AG04449 (cell line): ENCODE data around the gene SP4.

ENCODE experiments used
- CTCF ChIA-PET: fragments of 350-600 bp; formaldehyde crosslinking; extraction: SDS; loops from one replicate; lab custom pipeline; 2021; ENCODE audit warnings: antibody characterized with exemption; lab: Yijun Ruan, JAX
- POLR2A ChIA-PET: fragments of 400-600, 350-600 bp; formaldehyde crosslinking; extraction: SDS; loops from one replicate; lab custom pipeline; 2020; ENCODE audit warnings: antibody characterized with exemption, inconsistent platforms; lab: Yijun Ruan, JAX
- DNase-seq: peaks from one replicate; pipeline ENCODE4 v3.0.0-alpha.2; 2010; ENCODE audit warnings: low read depth, low spot score
- H3K4me3 ChIP-seq: 2 replicates; pipeline ENCODE4 v1.5.1; 2011; ENCODE audit warnings: low read depth, mild to moderate bottlenecking, control low read depth, low read length
- CTCF ChIP-seq: IDR thresholded peaks from one replicate; pipeline ENCODE4 v1.5.1; 2011; ENCODE audit warnings: mild to moderate bottlenecking, moderate library complexity, low read length, control low read depth, inconsistent platforms; ENCODE audit not compliant: insufficient read depth; ENCODE audit errors: missing control alignments

SP4 gene

GRCh38 chr7:21429786-21430574 lies 2.1 kb downstream of the SP4 start:
- no peak overlapping the region for H3K4me3 ChIP-seq
- no peak for DNase-seq
- ChIA-PET CTCF (no interaction called here), POLR2A (no interaction called here)
- TF ChIP-seq CTCF = no peak

- ChIA-PET CTCF (no interaction called here), POLR2A (no interaction called here)
- no peak for DNase-seq
- H3K4me3 ChIP-seq = no peak overlapping the region
- TF ChIP-seq CTCF = no peak
Observed at GRCh38 chr7:21430575-21430954, 2.7 kb downstream of the SP4 start.

- ChIA-PET POLR2A (no interaction called here), CTCF (no interaction called here)
- DNase-seq = no peak
- no peak for TF ChIP-seq CTCF
- no peak overlapping the region for H3K4me3 ChIP-seq
Observed at GRCh38 chr7:21443149-21443841, 15.4 kb downstream of the SP4 start.

- CTCF ChIA-PET = no interaction called here
- no peak for TF ChIP-seq CTCF
- no peak for DNase-seq
- no peak overlapping the region for H3K4me3 ChIP-seq
- POLR2A ChIA-PET = no interaction called here
Observed at GRCh38 chr7:21448974-21449373, 21.1 kb downstream of the SP4 start.

DNA sequence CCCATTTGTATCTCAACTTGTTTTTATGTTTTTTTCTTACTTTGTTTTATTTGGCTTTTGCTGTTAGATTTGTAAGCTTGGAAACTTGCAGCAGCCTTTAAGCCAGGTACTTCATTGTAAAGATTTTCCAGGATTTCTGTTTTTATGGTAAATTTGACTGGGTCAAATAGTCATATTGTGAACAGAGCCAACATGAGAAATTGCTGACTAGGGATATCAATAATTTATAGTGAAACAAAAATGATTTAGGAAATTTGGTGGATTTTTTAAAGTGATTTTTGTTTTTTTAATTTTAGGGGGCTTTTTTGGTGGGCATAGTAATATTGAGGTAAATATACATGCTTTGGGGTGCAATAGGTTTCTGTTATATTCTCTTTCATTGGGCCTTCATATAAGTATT lies 22.2 kb downstream of the SP4 start:
- DNase-seq = no peak
- TF ChIP-seq CTCF = no peak
- ChIA-PET CTCF (no interaction called here), POLR2A (no interaction called here)
- H3K4me3 ChIP-seq = no peak overlapping the region

DNA sequence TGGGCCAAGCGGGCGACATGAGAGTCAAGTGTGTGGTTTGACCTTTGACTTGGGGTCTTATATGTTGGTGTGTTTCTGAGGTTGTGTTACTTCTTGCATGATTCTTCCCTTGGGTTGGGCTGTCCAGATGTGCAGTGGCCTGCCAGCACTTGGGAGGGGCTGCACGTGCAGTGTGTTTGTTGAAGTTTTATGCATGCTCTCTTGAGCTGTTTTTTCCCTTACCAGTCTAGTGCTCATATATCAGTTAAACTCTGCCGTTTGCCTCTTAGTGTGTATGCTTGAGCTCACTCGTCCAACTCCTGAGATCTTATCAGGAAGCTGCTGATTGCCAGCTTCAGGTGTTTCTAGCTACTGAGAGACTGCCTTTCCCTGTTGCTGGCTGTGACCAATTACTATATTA lies 23.1 kb downstream of the SP4 start:
- TF ChIP-seq CTCF = no peak
- no peak for DNase-seq
- ChIA-PET POLR2A (no interaction called here), CTCF (no interaction called here)
- no peak overlapping the region for H3K4me3 ChIP-seq
